Measurements from ENCODE around the gene TP53. TPM values are rescaled to one million over a fixed set of nuclear protein-coding genes. Genes with fewer than 3 reads are reported as not detected.

The TP53 gene
- total RNA-seq, 4 donors from 2014 or later = 14.1 to 17.0 (median 15.4) TPM

GRCh38 chr17:7712111-7712771 is 25.0 kb upstream of the TP53 start:
- H3K9me3 ChIP-seq = no peaks in the 10 kb centered on the region
- H3K36me3 ChIP-seq = no peaks in the 10 kb centered on the region
- in situ Hi-C loops (cut with MboI; ENCODE audit: low sequenced_read_pairs in 4 of 4) = no loop called here
- intact Hi-C loops (cut with DNase I; ENCODE audit: low total_unique reads) = no loop called here
- H3K4me1 ChIP-seq = peaks cover 0 to 9% of the 10 kb centered on the region in 2 donors
- TF ChIP-seq POLR2A (IDR thresholded peaks at IDR 0.05) (no peak), CTCF (IDR thresholded peaks at IDR 0.05 in 4 of 5, conservative IDR thresholded peaks at IDR 0.05 in 1 of 5) (no peak)
- no peak for ATAC-seq
- H3K4me3 ChIP-seq = no peak overlapping the region
- H3K27me3 ChIP-seq = peaks cover 43 to 58% (median 53%) of the 10 kb centered on the region in 3 donors
- no peak for DNase-seq
- H3K27ac ChIP-seq = no peak overlapping the region

GRCh38 chr17:7711051-7711755 is 23.9 kb upstream of the TP53 start:
- intact Hi-C loops (cut with DNase I; ENCODE audit: low total_unique reads) = no loop called here
- in situ Hi-C loops (cut with MboI; ENCODE audit: low sequenced_read_pairs in 4 of 4) = no loop called here
- H3K4me1 ChIP-seq = no peaks in the 10 kb centered on the region
- TF ChIP-seq POLR2A (IDR thresholded peaks at IDR 0.05) (no peak), CTCF (IDR thresholded peaks at IDR 0.05 in 4 of 5, conservative IDR thresholded peaks at IDR 0.05 in 1 of 5) (no peak)
- peaks cover 41 to 54% (median 53%) of the 10 kb centered on the region in 3 donors for H3K27me3 ChIP-seq
- no peak overlapping the region for H3K27ac ChIP-seq
- H3K4me3 ChIP-seq = no peak overlapping the region
- DNase-seq = no peak
- H3K9me3 ChIP-seq = no peaks in the 10 kb centered on the region
- ATAC-seq = no peak
- no peaks in the 10 kb centered on the region for H3K36me3 ChIP-seq

- DNase-seq (no peak), ATAC-seq (no peak)
- H3K4me3 ChIP-seq = no peak overlapping the region
- peaks cover 38 to 54% (median 53%) of the 10 kb centered on the region in 3 donors for H3K27me3 ChIP-seq
- H3K4me1 ChIP-seq = no peaks in the 10 kb centered on the region
- no peaks in the 10 kb centered on the region for H3K9me3 ChIP-seq
- H3K36me3 ChIP-seq = no peaks in the 10 kb centered on the region
- TF ChIP-seq POLR2A (IDR thresholded peaks at IDR 0.05) (no peak), CTCF (IDR thresholded peaks at IDR 0.05 in 4 of 5, conservative IDR thresholded peaks at IDR 0.05 in 1 of 5) (no peak)
- intact Hi-C loops (cut with DNase I; ENCODE audit: low total_unique reads) (no loop called here), in situ Hi-C loops (cut with MboI; ENCODE audit: low sequenced_read_pairs in 4 of 4) (no loop called here)
- no peak overlapping the region for H3K27ac ChIP-seq
Measured at GRCh38 chr17:7710301-7710700, 23.0 kb upstream of the TP53 start.

GRCh38 chr17:7709031-7709430 is 21.7 kb upstream of the TP53 start:
- ATAC-seq (no peak), DNase-seq (no peak)
- H3K4me3 ChIP-seq = no peak overlapping the region
- H3K4me1 ChIP-seq = no peaks in the 10 kb centered on the region
- no peaks in the 10 kb centered on the region for H3K36me3 ChIP-seq
- in situ Hi-C loops (cut with MboI; ENCODE audit: low sequenced_read_pairs in 4 of 4) (no loop called here), intact Hi-C loops (cut with DNase I; ENCODE audit: low total_unique reads) (no loop called here)
- no peaks in the 10 kb centered on the region for H3K9me3 ChIP-seq
- TF ChIP-seq POLR2A (IDR thresholded peaks at IDR 0.05) (no peak), CTCF (IDR thresholded peaks at IDR 0.05 in 4 of 5, conservative IDR thresholded peaks at IDR 0.05 in 1 of 5) (no peak)
- no peak overlapping the region for H3K27ac ChIP-seq
- H3K27me3 ChIP-seq = peaks cover 39 to 55% (median 54%) of the 10 kb centered on the region in 3 donors

Measured in gastrocnemius medialis (tissue), 4 donors.